GM18870 (cell line): ENCODE measurements around the gene IGLON5.

ENCODE experiments used
- ATAC-seq: cut with Tn5 transposase; IDR thresholded peaks from one replicate; pipeline ENCODE4 v1.9.1; 2021; ENCODE audit warnings: moderate library complexity; ENCODE audit not compliant: unreplicated experiment

IGLON5 gene

DNA sequence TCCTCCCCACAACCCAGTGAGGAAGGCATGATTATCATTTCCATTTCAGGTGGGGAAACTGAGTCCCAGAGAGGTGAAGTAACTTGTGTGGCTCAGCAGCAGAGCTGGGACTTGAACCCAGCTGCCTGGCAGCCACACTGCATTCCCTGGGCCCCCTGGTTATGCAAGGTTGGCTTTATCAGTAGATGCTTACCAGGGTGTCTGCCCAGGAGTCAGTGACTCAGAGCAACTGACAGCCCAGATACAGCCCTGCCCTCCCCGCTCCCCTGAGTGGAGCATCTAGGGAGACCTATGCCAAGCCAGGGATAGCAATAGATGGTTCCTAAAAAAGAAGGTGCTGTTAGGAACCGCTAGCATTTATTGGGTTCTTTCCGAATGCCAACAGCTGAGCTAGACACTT is 5.9 kb downstream of the IGLON5 start:
- ATAC-seq = no peak

GRCh38 chr19:51317968-51318367 is 6.5 kb downstream of the IGLON5 start:
- ATAC-seq = no peak

- no peak for ATAC-seq
Observed at GRCh38 chr19:51318687-51319648, 7.5 kb downstream of the IGLON5 start.

- ATAC-seq = no peak
Observed at GRCh38 chr19:51319649-51320279, 8.3 kb downstream of the IGLON5 start.

DNA sequence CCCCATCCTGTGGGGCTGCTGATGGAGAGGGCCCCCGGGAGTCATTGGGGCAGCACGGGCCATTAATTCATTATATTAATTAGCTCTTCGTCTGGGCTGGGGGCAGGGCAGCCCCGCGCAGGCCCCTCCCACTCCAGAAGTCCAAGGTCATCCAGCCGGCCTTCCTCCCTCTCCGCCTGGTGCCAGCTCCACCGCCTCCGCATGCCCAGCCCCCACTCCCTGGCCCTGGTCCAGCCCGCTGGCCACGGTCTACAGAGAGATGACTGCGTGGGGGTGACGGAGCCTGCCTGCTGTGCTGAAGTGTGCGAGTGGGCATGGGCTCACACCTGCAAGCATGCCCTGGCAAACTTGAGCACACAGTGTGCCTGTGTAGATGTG is 8.8 kb downstream of the IGLON5 start:
- no peak for ATAC-seq

DNA sequence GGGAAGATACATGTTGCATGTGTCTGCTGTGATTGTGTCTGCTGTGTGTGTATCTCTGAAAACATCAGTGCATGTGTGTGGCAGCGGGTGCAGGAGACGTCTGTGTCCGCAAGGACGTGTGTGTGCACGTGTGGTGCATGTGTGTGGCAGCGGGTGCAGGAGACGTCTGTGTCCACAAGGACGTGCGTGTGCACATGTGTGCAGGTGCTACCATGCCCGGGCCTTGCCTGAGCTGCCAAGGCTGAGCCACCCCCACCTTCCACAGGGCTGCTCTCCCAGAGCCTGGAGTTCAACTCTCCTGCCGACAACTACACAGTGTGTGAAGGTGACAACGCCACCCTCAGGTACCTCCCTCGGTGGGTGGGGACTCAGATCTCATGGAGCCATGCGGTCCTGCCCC is 10.4 kb downstream of the IGLON5 start:
- ATAC-seq = no peak

GRCh38 chr19:51323481-51324166 is 12.2 kb downstream of the IGLON5 start:
- ATAC-seq = no peak

DNA sequence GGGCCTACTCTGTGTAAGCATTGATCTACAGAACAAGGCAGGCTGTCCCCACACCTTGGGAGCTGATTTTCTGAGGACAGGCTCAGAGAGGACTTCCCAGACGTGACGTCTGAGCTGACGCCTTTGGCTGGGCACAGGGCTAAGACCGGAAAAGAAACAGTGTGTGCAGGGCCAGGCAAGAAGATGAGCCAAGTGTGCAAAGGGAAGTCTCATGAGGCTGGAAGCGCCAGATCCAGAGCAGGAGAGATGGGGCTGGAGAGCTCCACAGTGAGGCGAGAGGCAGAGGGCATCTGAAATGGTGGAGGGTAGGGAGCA is 12.7 kb downstream of the IGLON5 start:
- no peak for ATAC-seq

DNA sequence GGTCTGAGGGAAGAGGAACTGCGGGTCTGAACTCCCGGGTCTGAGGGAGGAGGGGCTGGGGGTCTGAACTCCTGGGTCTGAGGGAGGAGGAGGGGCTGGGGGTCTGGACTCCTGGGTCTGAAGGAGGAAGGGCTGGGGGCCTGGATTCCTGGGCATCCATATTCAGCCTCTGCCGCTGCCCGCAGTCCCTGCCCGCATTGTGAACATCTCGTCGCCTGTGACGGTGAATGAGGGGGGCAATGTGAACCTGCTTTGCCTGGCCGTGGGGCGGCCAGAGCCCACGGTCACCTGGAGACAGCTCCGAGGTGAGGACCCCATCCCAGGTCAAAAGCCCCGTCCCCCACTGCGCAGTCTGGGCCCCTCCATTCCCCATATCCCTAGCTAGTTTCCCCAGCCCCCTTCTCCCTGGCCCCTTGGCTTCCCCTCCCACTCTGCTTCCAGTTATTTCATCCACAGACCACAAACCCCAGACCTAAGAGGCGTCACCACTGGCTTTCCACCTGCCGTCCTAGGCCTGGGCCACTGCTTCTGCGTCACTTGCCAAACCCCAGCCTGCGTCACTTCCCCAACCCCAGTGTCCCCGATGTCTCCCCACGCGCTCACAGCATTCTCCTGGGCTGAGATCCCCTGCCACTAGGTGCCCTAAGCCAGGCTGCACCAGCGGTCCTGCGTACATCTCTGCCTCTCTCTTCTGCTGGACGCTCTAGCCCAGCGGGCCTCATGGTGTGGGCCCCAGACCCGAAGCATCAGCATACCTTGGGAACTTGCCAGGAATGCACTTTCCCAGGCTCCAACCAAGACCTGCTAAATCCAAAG is 13.9 kb downstream of the IGLON5 start:
- ATAC-seq = no peak

DNA sequence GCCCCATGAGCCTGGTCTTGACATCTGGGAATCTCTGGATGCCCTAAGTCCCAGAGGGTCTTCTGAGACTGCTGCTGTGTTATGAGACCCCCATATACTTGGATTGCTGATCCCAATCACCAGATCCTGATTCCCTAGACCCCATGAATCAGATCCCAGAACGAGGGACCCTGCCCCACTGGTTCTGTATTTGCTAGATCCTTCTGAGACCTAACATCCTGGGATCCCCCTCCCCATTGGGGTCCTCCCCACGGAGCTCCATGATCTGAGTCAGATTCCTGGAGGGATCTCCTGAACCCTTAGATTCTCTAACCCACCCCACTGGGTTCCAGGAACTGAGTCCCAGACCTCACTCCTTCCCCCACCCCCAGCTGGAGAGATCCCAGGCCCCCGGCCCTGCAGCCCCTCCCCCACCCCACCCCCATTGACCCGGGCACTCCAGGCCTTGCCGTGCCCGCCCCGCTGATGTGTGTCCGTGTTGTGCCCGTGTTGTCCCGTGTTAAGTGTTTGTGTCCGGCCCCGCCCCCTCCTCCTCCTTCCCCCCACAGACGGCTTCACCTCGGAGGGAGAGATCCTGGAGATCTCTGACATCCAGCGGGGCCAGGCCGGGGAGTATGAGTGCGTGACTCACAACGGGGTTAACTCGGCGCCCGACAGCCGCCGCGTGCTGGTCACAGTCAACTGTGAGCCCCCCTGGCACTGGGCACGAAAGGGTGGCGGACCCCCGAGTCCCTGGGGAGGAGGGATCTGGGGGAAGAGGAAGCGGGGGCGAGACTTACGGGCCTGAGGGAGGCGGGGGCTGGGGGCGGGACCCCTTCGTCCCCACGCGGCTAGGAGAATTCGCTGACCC is 15.0 kb downstream of the IGLON5 start:
- no peak for ATAC-seq

GRCh38 chr19:51327066-51328001 is 15.9 kb downstream of the IGLON5 start:
- no peak for ATAC-seq

- ATAC-seq = no peak
Observed at GRCh38 chr19:51329411-51329810, 18.0 kb downstream of the IGLON5 start.

- no peak for ATAC-seq
Observed at GRCh38 chr19:51330366-51330765, 18.9 kb downstream of the IGLON5 start.

DNA sequence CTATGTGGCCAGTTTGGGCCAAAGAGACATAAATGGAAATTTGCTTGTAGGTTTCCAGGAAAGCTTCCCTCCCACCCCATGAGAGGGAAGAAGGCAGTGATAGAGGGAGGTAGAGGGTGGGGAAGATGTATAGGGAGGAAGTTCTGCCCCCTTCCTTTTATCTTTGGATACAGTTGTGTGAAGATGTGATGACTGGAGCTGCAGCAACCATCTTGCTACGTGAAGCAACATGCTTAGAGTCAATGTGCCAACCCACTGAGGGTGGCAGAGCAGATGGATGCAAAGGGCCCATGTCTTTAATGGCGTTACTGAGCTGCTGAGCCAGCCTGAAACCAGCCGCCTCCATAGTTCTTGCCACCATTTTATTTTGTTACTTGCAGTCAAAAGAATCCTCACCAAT is 19.7 kb downstream of the IGLON5 start:
- ATAC-seq = no peak

DNA sequence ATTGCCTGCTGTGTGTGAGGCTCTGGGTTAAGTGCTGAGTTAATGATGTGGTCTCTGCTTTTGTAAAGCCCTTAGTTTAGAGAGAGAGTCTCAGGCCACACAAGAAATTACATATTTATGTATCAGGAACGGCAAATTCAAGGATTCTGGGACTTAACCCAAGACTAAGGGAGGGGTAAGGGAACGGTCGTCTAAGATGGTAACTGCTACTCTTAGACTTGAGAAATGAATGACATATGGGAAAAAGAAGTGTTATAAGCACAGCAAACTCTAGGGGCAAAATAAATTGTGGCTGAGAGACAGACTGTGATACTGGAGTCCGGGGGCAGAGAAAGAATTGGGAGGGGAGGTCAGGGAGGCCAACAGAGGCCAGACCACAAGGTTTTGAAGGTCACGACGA is 20.3 kb downstream of the IGLON5 start:
- no peak for ATAC-seq

GRCh38 chr19:51333836-51334460 is 22.5 kb downstream of the IGLON5 start:
- no peak for ATAC-seq

GRCh38 chr19:51337141-51337860 is 25.9 kb downstream of the IGLON5 start:
- ATAC-seq = no peak
